Natural killer cell (primary cell): Measurements from ENCODE around the gene AGGF1. TPM values are rescaled to one million over a fixed set of nuclear protein-coding genes. Genes with fewer than 3 reads are reported as not detected.

Source experiments
- ATAC-seq, 3 donors: fragments of 150-1000 bp in 2 of 3; fragments of 200-7000 bp in 1 of 3; cut with Tn5 transposase; 1 replicate in 1 of 3; 2 replicates in 2 of 3; pipeline ENCODE4 v1.10.0; 2021; ENCODE audit warnings: mild to moderate bottlenecking in 2 of 3, moderate library complexity in 2 of 3
- DNase-seq, 2 donors: peaks; one replicate each; pipeline versions ENCODE4 v3.0.0 to v3.0.0-alpha.2; 2013 to 2021; ENCODE audit warnings: mixed read lengths in 1 of 2
- H3K27ac ChIP-seq: one replicate; pipeline ENCODE4 v1.5.1; 2013; ENCODE audit warnings: mild to moderate bottlenecking, low read length
- H3K27me3 ChIP-seq: one replicate; pipeline ENCODE4 v1.6.1; 2013; ENCODE audit warnings: low read length; ENCODE audit not compliant: control insufficient read depth, insufficient read depth
- H3K36me3 ChIP-seq: one replicate; pipeline ENCODE4 v1.6.1; 2013; ENCODE audit warnings: low read length; ENCODE audit not compliant: control insufficient read depth, insufficient read depth
- H3K4me1 ChIP-seq: one replicate; pipeline ENCODE4 v1.6.1; 2013; ENCODE audit warnings: low read length; ENCODE audit not compliant: control insufficient read depth, insufficient read depth
- H3K4me3 ChIP-seq: one replicate; pipeline ENCODE4 v1.5.1; 2013; ENCODE audit warnings: low read length
- H3K9me3 ChIP-seq: one replicate; pipeline ENCODE4 v1.6.1; 2013; ENCODE audit warnings: low read length; ENCODE audit not compliant: control insufficient read depth, insufficient read depth
- H3K27ac Mint-ChIP-seq, 2 donors: one replicate each; pipeline ENCODE4 v1.8.0; 2022; ENCODE audit warnings: mild to moderate bottlenecking in 2 of 2, mixed read lengths in 2 of 2, moderate library complexity in 1 of 2
- H3K27me3 Mint-ChIP-seq, 2 donors: one replicate each; pipeline ENCODE4 v1.8.0; 2022; ENCODE audit warnings: low read depth in 2 of 2, mixed read lengths in 2 of 2
- H3K36me3 Mint-ChIP-seq: one replicate; pipeline ENCODE4 v1.8.0; 2022; ENCODE audit warnings: mixed read lengths
- H3K4me1 Mint-ChIP-seq, 2 donors: one replicate each; pipeline ENCODE4 v1.8.0; 2022; ENCODE audit warnings: mixed read lengths in 2 of 2
- H3K4me3 Mint-ChIP-seq: one replicate; pipeline ENCODE4 v1.8.0; 2022; ENCODE audit warnings: mild to moderate bottlenecking, moderate library complexity, mixed read lengths
- H3K9me3 Mint-ChIP-seq, 2 donors: one replicate each; pipeline ENCODE4 v1.8.0; 2022; ENCODE audit warnings: mixed read lengths in 2 of 2
- whole genome bisulfite sequencing: methylation state at CpG from one replicate; pipeline ENCODE4 v1.1.7; 2013; ENCODE audit warnings: missing lambda C conversion rate; ENCODE audit not compliant: insufficient coverage; 5-methylcytosine and 5-hydroxymethylcytosine counted together
- intact Hi-C: fragments of 100-400 bp; cut with micrococcal nuclease; formaldehyde crosslinking; loops from one replicate; pipeline ENCODE4 v1.14.2; 2022
- total RNA-seq, 4 donors: library from RNA; stranded (reverse); fragments of 120-200 nt in 1 of 4; gene quantifications; one replicate each; pipeline versions ENCODE4 v1.2.3 to v1.2.4, GENCODE V29; 2013 to 2022
- TF ChIP-seq, protein P1 (sequence below): fragments of 200-600 bp; IDR thresholded peaks from one replicate; pipeline ENCODE4 v1.8.0; 2022; ENCODE audit warnings: antibody characterized with exemption

The AGGF1 gene
- total RNA-seq, 3 donors from 2014 or later (not counting 1 experiment from before 2014, with no cell fraction given), result 13.0 to 22.6 (median 15.0) TPM

DNA sequence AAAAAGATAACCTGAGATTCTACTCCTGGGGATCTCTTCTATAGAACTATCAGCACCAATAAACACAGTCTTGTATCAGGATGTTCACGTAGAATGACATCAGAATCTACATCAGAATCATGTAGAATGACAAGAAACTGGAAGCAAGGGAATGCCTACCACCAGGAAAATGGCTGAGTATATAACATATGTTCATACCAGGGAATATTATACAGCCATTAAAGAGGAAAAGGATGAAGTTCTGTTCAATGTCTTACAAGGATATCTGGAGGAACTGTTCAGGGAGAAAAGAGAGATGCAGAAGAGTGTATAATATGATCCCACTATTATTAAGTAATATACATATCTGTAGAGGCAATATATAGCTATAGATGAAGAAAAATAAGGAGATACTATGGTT is 52.1 kb downstream of the AGGF1 start:
- ATAC-seq (no peak), DNase-seq (no peak)
- H3K9me3 Mint-ChIP-seq, result no peaks in the 10 kb centered on the region
- H3K9me3 ChIP-seq, result no peaks in the 10 kb centered on the region
- H3K36me3 Mint-ChIP-seq, result no peaks in the 10 kb centered on the region
- H3K27me3 Mint-ChIP-seq, result no peaks in the 10 kb centered on the region
- 88% methylated on average over 1 of the region's 1 CpG for WGBS
- H3K27ac ChIP-seq, result no peak overlapping the region
- intact Hi-C loops, result no loop called here
- H3K4me1 Mint-ChIP-seq, result peaks cover 11 to 16% of the 10 kb centered on the region in 2 donors
- H3K27ac Mint-ChIP-seq, result no peak overlapping the region
- TF ChIP-seq, protein P1, sequence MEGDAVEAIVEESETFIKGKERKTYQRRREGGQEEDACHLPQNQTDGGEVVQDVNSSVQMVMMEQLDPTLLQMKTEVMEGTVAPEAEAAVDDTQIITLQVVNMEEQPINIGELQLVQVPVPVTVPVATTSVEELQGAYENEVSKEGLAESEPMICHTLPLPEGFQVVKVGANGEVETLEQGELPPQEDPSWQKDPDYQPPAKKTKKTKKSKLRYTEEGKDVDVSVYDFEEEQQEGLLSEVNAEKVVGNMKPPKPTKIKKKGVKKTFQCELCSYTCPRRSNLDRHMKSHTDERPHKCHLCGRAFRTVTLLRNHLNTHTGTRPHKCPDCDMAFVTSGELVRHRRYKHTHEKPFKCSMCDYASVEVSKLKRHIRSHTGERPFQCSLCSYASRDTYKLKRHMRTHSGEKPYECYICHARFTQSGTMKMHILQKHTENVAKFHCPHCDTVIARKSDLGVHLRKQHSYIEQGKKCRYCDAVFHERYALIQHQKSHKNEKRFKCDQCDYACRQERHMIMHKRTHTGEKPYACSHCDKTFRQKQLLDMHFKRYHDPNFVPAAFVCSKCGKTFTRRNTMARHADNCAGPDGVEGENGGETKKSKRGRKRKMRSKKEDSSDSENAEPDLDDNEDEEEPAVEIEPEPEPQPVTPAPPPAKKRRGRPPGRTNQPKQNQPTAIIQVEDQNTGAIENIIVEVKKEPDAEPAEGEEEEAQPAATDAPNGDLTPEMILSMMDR, result no peak
- peaks cover 5% of the 10 kb centered on the region for H3K4me1 ChIP-seq
- no peaks in the 10 kb centered on the region for H3K36me3 ChIP-seq
- no peak overlapping the region for H3K4me3 ChIP-seq
- no peak overlapping the region for H3K4me3 Mint-ChIP-seq
- H3K27me3 ChIP-seq, result no peaks in the 10 kb centered on the region

GRCh38 chr5:77083088-77083487 is 52.9 kb downstream of the AGGF1 start:
- Histone ChIP-seq H3K27me3 (no peaks in the 10 kb centered on the region), H3K9me3 (no peaks in the 10 kb centered on the region), H3K27ac (no peak overlapping the region), H3K4me3 (no peak overlapping the region), H3K4me1 (peaks cover 13% of the 10 kb centered on the region), H3K36me3 (no peaks in the 10 kb centered on the region)
- WGBS, result 70% methylated on average over 5 of the region's 6 CpGs
- intact Hi-C loops, result no loop called here
- Mint-ChIP-seq H3K9me3 (no peaks in the 10 kb centered on the region), H3K4me3 (no peak overlapping the region), H3K27ac (no peak overlapping the region), H3K27me3 (no peaks in the 10 kb centered on the region), H3K4me1 (peaks cover 17% of the 10 kb centered on the region in 2 donors), H3K36me3 (no peaks in the 10 kb centered on the region)
- ATAC-seq, result no peak
- no peak for DNase-seq
- TF ChIP-seq, protein P1, result no peak

GRCh38 chr5:77086368-77086688 is 56.1 kb downstream of the AGGF1 start:
- Mint-ChIP-seq H3K4me3 (peak overlapping the region; percentile 93), H3K27ac (peak overlapping the region; percentile 16 to 87), H3K4me1 (peaks cover 16 to 17% of the 10 kb centered on the region in 2 donors), H3K27me3 (peaks cover 6 to 8% of the 10 kb centered on the region in 2 donors), H3K9me3 (no peaks in the 10 kb centered on the region), H3K36me3 (no peaks in the 10 kb centered on the region)
- Histone ChIP-seq H3K9me3 (no peaks in the 10 kb centered on the region), H3K4me3 (peak overlapping the region; percentile 67), H3K4me1 (peaks cover 13% of the 10 kb centered on the region), H3K36me3 (no peaks in the 10 kb centered on the region), H3K27me3 (no peaks in the 10 kb centered on the region), H3K27ac (peak overlapping the region; percentile 57)
- DNase-seq (no peak), ATAC-seq (no peak)
- 2% methylated on average over 6 of the region's 6 CpGs for WGBS
- intact Hi-C loops, result no loop called here
- TF ChIP-seq, protein P1, result no peak
